HG03159 (cell line): Measurements from ENCODE around the gene AGXT2.
"Not testable (repeated sequence)": the region's sequence is repeated elsewhere in the genome, so short reads cannot be mapped to it uniquely, and the experiment has no call there.

Experiments
- ATAC-seq: cut with Tn5 transposase; IDR thresholded peaks from one replicate; pipeline ENCODE4 v1.9.1; 2021; ENCODE audit warnings: mild to moderate bottlenecking, moderate library complexity; ENCODE audit not compliant: unreplicated experiment

AGXT2 gene

GRCh38 chr5:35052838-35053237, 5.1 kb upstream of the AGXT2 start:
- ATAC-seq: no peak

GRCh38 chr5:35050541-35051126, 2.9 kb upstream of the AGXT2 start:
- ATAC-seq: no peak

- no peak for ATAC-seq
Measured at GRCh38 chr5:35048910-35049309, 1.2 kb upstream of the AGXT2 start.

- ATAC-seq: no peak
Measured at GRCh38 chr5:35046774-35047173, 975 bp downstream of the AGXT2 start.

- ATAC-seq: no peak
Measured at GRCh38 chr5:35045280-35045679, 2.5 kb downstream of the AGXT2 start.

GRCh38 chr5:35044649-35045048, 3.1 kb downstream of the AGXT2 start:
- no peak for ATAC-seq

- no peak for ATAC-seq
Measured at GRCh38 chr5:35042781-35043180, 5.0 kb downstream of the AGXT2 start.

GRCh38 chr5:35041261-35041660, 6.5 kb downstream of the AGXT2 start:
- ATAC-seq: no peak

- no peak for ATAC-seq
Measured at GRCh38 chr5:35038891-35039290, 8.9 kb downstream of the AGXT2 start.

GRCh38 chr5:35036536-35036935, 11.2 kb downstream of the AGXT2 start:
- no peak for ATAC-seq

- ATAC-seq: not testable (repeated sequence)
Measured at GRCh38 chr5:35035929-35036328, 11.8 kb downstream of the AGXT2 start.

GRCh38 chr5:35035271-35035670, 12.5 kb downstream of the AGXT2 start:
- no peak for ATAC-seq

- no peak for ATAC-seq
Measured at GRCh38 chr5:35032356-35032755, 15.4 kb downstream of the AGXT2 start.

GRCh38 chr5:35031276-35031675, 16.5 kb downstream of the AGXT2 start:
- no peak for ATAC-seq

GRCh38 chr5:35030426-35031100, 17.2 kb downstream of the AGXT2 start:
- no peak for ATAC-seq

GRCh38 chr5:35029333-35029732, 18.4 kb downstream of the AGXT2 start:
- ATAC-seq: no peak

- ATAC-seq: no peak
Measured at GRCh38 chr5:35026941-35027340, 20.8 kb downstream of the AGXT2 start.

GRCh38 chr5:35026280-35026840, 21.4 kb downstream of the AGXT2 start:
- ATAC-seq: no peak

GRCh38 chr5:35024911-35025510, 22.7 kb downstream of the AGXT2 start:
- no peak for ATAC-seq

GRCh38 chr5:35023391-35024178, 24.2 kb downstream of the AGXT2 start:
- no peak for ATAC-seq
